C4-2B (cell line): ENCODE results near the gene ELAVL3.

Experiments used
- CTCF ChIP-seq: fragments of 450-650 bp; conservative IDR thresholded peaks from 2 replicates; pipeline ENCODE4 v1.5.1; 2017; ENCODE audit warnings: mild to moderate bottlenecking
- ZFX ChIP-seq: fragments of 450-650 bp; IDR thresholded peaks from 2 replicates; pipeline ENCODE4 v1.6.1; 2017

- TF ChIP-seq CTCF (no peak), ZFX (no peak)
Observed at GRCh38 chr19:11495885-11496284, 15.0 kb upstream of the ELAVL3 start.
